ENCODE data around the gene CSTB. TPM values are rescaled to one million over a fixed set of nuclear protein-coding genes. Genes with fewer than 3 reads are reported as not detected.

CSTB gene
- total RNA-seq, 1 experiment from 2014 or later: 57.5 TPM

GRCh38 chr21:43808832-43809251, 32.7 kb upstream of the CSTB start:
- H3K27ac ChIP-seq (ENCODE audit: low read depth, low read length): no peak overlapping the region
- H3K27me3 ChIP-seq (ENCODE audit: insufficient read depth, low read length): no peaks in the 10 kb centered on the region
- ChIA-PET RAD21 (ENCODE audit: low non-redundant PET in 1 of 2, low total read pairs in 2 of 2, uncharacterized antibody in 2 of 2, unreplicated experiment in 2 of 2) (no interaction called here), CTCF (interaction anchor here (0.9 to 1.2 kb wide), 2 partner anchors 129 to 166 kb away, joined by 3 to 7 read pairs; no protein-coding TSS in a partner anchor), POLR2A (no interaction called here)
- BruUV-seq (replicated peaks): no TSS peak
- H2AFZ ChIP-seq (ENCODE audit: low read depth, low read length, poor library complexity, severe bottlenecking): no peak overlapping the region
- intact Hi-C loops (cut with micrococcal nuclease): no loop called here
- H3K9me2 ChIP-seq (ENCODE audit: insufficient read depth): no peaks in the 10 kb centered on the region
- H4K20me1 ChIP-seq (ENCODE audit: insufficient read depth): no peaks in the 10 kb centered on the region
- ATAC-seq (no peak), DNase-seq (ENCODE audit: low read depth, low spot score) (no peak)
- no peaks in the 10 kb centered on the region for H3K79me2 ChIP-seq (ENCODE audit: insufficient read depth, low read length)
- no peak overlapping the region for H3K4me3 ChIP-seq (replicated peaks in 1 of 2; ENCODE audit: low read depth in 1 of 2, low read length in 2 of 2)
- H3K4me1 ChIP-seq (ENCODE audit: control insufficient read depth in 1 of 2, insufficient read depth in 2 of 2, low read length in 2 of 2): peaks cover 3 to 8% of the 10 kb centered on the region in 2 experiments; a peak in 2 of 4 replicates
- TF ChIP-seq POLR2A (IDR thresholded peaks at IDR 0.05; ENCODE audit: borderline replicate concordance, extremely low read depth, insufficient read depth, insufficient read length) (no peak), JUND (IDR thresholded peaks at IDR 0.05) (no peak), ATF3 (IDR thresholded peaks at IDR 0.05) (no peak), POLR2AphosphoS5 (IDR thresholded peaks at IDR 0.05; ENCODE audit: low read depth, low read length) (no peak), EZH2 (IDR thresholded peaks at IDR 0.05) (no peak), FOSL1 (IDR thresholded peaks at IDR 0.05; ENCODE audit: low read depth) (no peak), REST (IDR thresholded peaks at IDR 0.05; ENCODE audit: low read depth) (no peak), SIN3A (IDR thresholded peaks at IDR 0.05; ENCODE audit: low read depth) (no peak), MAX (IDR thresholded peaks at IDR 0.05) (no peak)
- H3K4me2 ChIP-seq (ENCODE audit: low read length): no peak overlapping the region
- no peak overlapping the region for H3K9ac ChIP-seq (ENCODE audit: low read length)
- H3K9me3 ChIP-seq (ENCODE audit: control insufficient read depth in 1 of 2, insufficient read depth in 1 of 2, low read depth in 1 of 2, low read length in 2 of 2): no peaks in the 10 kb centered on the region
- peaks cover 0 to 3% of the 10 kb centered on the region in 2 experiments; a peak in 2 of 4 replicates for H3K36me3 ChIP-seq (ENCODE audit: control insufficient read depth in 1 of 2, insufficient read depth in 2 of 2, low read length in 2 of 2)
